Measurements from ENCODE around the gene ZNF559. TPM values are rescaled to one million over a fixed set of nuclear protein-coding genes. Genes with fewer than 3 reads are reported as not detected.
"Not testable (repeated sequence)": the region's sequence is repeated elsewhere in the genome, so short reads cannot be mapped to it uniquely, and the experiment has no call there.

The ZNF559 gene
- total RNA-seq (12.2 TPM), polyA plus RNA-seq (10 to 100 TPM; 22.0 to 37.3 (median 33.7) TPM)

- Mint-ChIP-seq H3K9me3 (peaks cover 0 to 50% (median 20%) of the 10 kb centered on the region in 7 donors), H3K4me1 (peaks cover 11 to 40% (median 22%) of the 10 kb centered on the region in 4 donors), H3K36me3 (peaks cover 26% of the 10 kb centered on the region), H3K4me3 (peak within 1 kb of the TSS; percentile 94 to 99 (median 96)), H3K27ac (peak within 1 kb of the TSS; percentile 90 to 96 (median 91)), H3K27me3 (peaks cover 4% of the 10 kb centered on the region)
- peak within 1 kb of the TSS; percentile 83 for H3K27ac ChIP-seq (ENCODE audit: insufficient read depth, low read length, poor library complexity, severe bottlenecking)
- H3K4me1 ChIP-seq (ENCODE audit: control insufficient read depth, insufficient read depth, low read length, poor library complexity, severe bottlenecking): peaks cover 11% of the 10 kb centered on the region
- DNase-seq (peak; percentile 89 to 96 (median 96)), ATAC-seq (ENCODE audit: low read depth in 2 of 2) (peak; percentile 96)
- H3K36me3 ChIP-seq (ENCODE audit: control insufficient read depth, insufficient read depth, low read length): peaks cover 24% of the 10 kb centered on the region
- H3K9me3 ChIP-seq (ENCODE audit: control insufficient read depth in 2 of 2, low read length in 2 of 2): peaks cover 19 to 45% of the 10 kb centered on the region in 2 experiments
- peak within 1 kb of the TSS; percentile 98 for H3K4me3 ChIP-seq (ENCODE audit: low read depth, low read length)
- H3K27me3 ChIP-seq (ENCODE audit: control insufficient read depth, insufficient read depth, low read length): no peaks in the 10 kb centered on the region
Observed at GRCh38 chr19:9323919-9324583, at the start of gene ZNF559. Gene ZNF559 (plus strand): TSS chr19:9324179. CDS start chr19:9338550, 14,371 bp downstream.

- Mint-ChIP-seq H3K4me3 (peak overlapping the region in 1 of 4 donors; percentile 60), H3K9me3 (peaks cover 2 to 41% (median 14%) of the 10 kb centered on the region in 7 donors)
- H3K36me3 ChIP-seq (ENCODE audit: control insufficient read depth, insufficient read depth, low read length); H3K4me1 ChIP-seq (ENCODE audit: control insufficient read depth, insufficient read depth, low read length, poor library complexity, severe bottlenecking); H3K4me1 Mint-ChIP-seq; H3K27me3 ChIP-seq (ENCODE audit: control insufficient read depth, insufficient read depth, low read length); ATAC-seq (ENCODE audit: low read depth in 2 of 2); H3K36me3 Mint-ChIP-seq; DNase-seq; H3K27ac ChIP-seq (ENCODE audit: insufficient read depth, low read length, poor library complexity, severe bottlenecking); H3K4me3 ChIP-seq (ENCODE audit: low read depth, low read length); H3K27me3 Mint-ChIP-seq; H3K27ac Mint-ChIP-seq: not testable (repeated sequence)
- H3K9me3 ChIP-seq (ENCODE audit: control insufficient read depth in 2 of 2, low read length in 2 of 2): peaks cover 23 to 24% of the 10 kb centered on the region in 2 experiments
Observed at GRCh38 chr19:9283485-9283884, 40.5 kb upstream of the ZNF559 start.

GRCh38 chr19:9289231-9289884 lies 34.6 kb upstream of the ZNF559 start:
- Histone ChIP-seq H3K4me1 (ENCODE audit: control insufficient read depth, insufficient read depth, low read length, poor library complexity, severe bottlenecking) (no peaks in the 10 kb centered on the region), H3K4me3 (ENCODE audit: low read depth, low read length) (no peak overlapping the region), H3K9me3 (ENCODE audit: control insufficient read depth in 2 of 2, low read length in 2 of 2) (peaks cover 68 to 69% of the 10 kb centered on the region in 2 experiments), H3K27ac (ENCODE audit: insufficient read depth, low read length, poor library complexity, severe bottlenecking) (no peak overlapping the region), H3K27me3 (ENCODE audit: control insufficient read depth, insufficient read depth, low read length) (no peaks in the 10 kb centered on the region), H3K36me3 (ENCODE audit: control insufficient read depth, insufficient read depth, low read length) (peaks cover 13% of the 10 kb centered on the region)
- ATAC-seq (ENCODE audit: low read depth in 2 of 2) (no peak), DNase-seq (no peak)
- Mint-ChIP-seq H3K4me3 (no peak overlapping the region), H3K27me3 (no peaks in the 10 kb centered on the region), H3K4me1 (peaks cover 0 to 4% (median 0%) of the 10 kb centered on the region in 4 donors), H3K9me3 (peaks cover 4 to 64% (median 25%) of the 10 kb centered on the region in 7 donors), H3K27ac (no peak overlapping the region), H3K36me3 (peaks cover 24% of the 10 kb centered on the region)

- Mint-ChIP-seq H3K27me3 (no peaks in the 10 kb centered on the region), H3K9me3 (peaks cover 3 to 80% (median 46%) of the 10 kb centered on the region in 7 donors), H3K4me1 (peaks cover 0 to 4% (median 0%) of the 10 kb centered on the region in 4 donors), H3K27ac (no peak overlapping the region), H3K4me3 (no peak overlapping the region), H3K36me3 (peaks cover 60% of the 10 kb centered on the region)
- H3K4me1 ChIP-seq (ENCODE audit: control insufficient read depth, insufficient read depth, low read length, poor library complexity, severe bottlenecking): no peaks in the 10 kb centered on the region
- no peaks in the 10 kb centered on the region for H3K27me3 ChIP-seq (ENCODE audit: control insufficient read depth, insufficient read depth, low read length)
- peaks cover 84 to 96% of the 10 kb centered on the region in 2 experiments for H3K9me3 ChIP-seq (ENCODE audit: control insufficient read depth in 2 of 2, low read length in 2 of 2)
- H3K36me3 ChIP-seq (ENCODE audit: control insufficient read depth, insufficient read depth, low read length): peaks cover 64% of the 10 kb centered on the region
- no peak overlapping the region for H3K4me3 ChIP-seq (ENCODE audit: low read depth, low read length)
- no peak overlapping the region for H3K27ac ChIP-seq (ENCODE audit: insufficient read depth, low read length, poor library complexity, severe bottlenecking)
- DNase-seq (no peak), ATAC-seq (ENCODE audit: low read depth in 2 of 2) (no peak)
Observed at GRCh38 chr19:9295411-9295849, 28.5 kb upstream of the ZNF559 start.

DNA sequence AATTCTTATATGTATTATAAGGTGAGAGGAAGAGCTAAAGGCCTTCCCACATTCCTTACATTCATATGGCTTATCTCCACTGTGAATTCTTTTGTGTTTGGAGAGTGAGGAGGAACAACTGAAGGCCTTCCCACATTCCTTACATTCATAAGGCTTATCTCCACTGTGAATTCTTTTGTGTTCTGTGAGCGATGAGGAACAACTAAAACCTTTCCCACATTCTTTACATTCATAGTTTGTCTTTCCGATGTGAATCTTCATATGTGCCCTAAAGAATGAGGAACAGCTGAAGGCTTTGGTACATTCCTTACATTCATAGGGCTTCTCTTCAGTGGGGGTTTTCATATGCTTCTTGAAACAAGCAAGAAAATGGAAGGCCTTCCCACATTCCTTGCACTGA lies 27.6 kb upstream of the ZNF559 start:
- no peaks in the 10 kb centered on the region for H3K27me3 Mint-ChIP-seq
- ATAC-seq (ENCODE audit: low read depth in 2 of 2) (no peak), DNase-seq (no peak)
- H3K4me3 Mint-ChIP-seq: no peak overlapping the region
- peaks cover 3 to 83% (median 47%) of the 10 kb centered on the region in 7 donors for H3K9me3 Mint-ChIP-seq
- H3K27ac Mint-ChIP-seq: no peak overlapping the region
- H3K36me3 Mint-ChIP-seq: peaks cover 66% of the 10 kb centered on the region
- Histone ChIP-seq H3K4me3 (ENCODE audit: low read depth, low read length) (peak overlapping the region; percentile 28), H3K36me3 (ENCODE audit: control insufficient read depth, insufficient read depth, low read length) (peaks cover 73% of the 10 kb centered on the region), H3K9me3 (ENCODE audit: control insufficient read depth in 2 of 2, low read length in 2 of 2) (peaks cover 86 to 98% of the 10 kb centered on the region in 2 experiments), H3K4me1 (ENCODE audit: control insufficient read depth, insufficient read depth, low read length, poor library complexity, severe bottlenecking) (no peaks in the 10 kb centered on the region), H3K27ac (ENCODE audit: insufficient read depth, low read length, poor library complexity, severe bottlenecking) (no peak overlapping the region), H3K27me3 (ENCODE audit: control insufficient read depth, insufficient read depth, low read length) (no peaks in the 10 kb centered on the region)
- peaks cover 0 to 4% (median 0%) of the 10 kb centered on the region in 4 donors for H3K4me1 Mint-ChIP-seq

DNA sequence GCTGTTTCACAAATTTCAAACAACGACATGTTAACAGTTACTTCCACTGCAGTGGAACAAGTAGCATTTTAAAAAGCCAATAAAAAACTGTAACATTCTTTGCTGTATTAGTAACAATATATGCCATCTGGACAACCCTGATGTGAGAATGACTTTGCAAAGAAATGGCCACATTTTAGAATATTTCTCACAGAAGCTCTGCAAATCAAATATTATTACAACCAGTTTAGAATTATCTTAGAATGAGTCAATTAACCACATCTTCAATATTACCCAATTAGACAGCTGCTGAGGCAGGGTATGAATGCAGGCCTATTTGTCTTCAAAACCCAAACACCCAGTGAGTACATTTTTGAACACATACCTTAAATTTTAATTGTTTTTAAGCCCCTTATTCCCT lies 17.5 kb upstream of the ZNF559 start:
- Mint-ChIP-seq H3K4me1 (peaks cover 9 to 43% (median 14%) of the 10 kb centered on the region in 4 donors), H3K27me3 (no peaks in the 10 kb centered on the region), H3K4me3 (peak overlapping the region in 2 of 4 donors; percentile 23 to 32), H3K9me3 (peaks cover 2 to 41% (median 17%) of the 10 kb centered on the region in 7 donors), H3K36me3 (peaks cover 43% of the 10 kb centered on the region), H3K27ac (no peak overlapping the region)
- Histone ChIP-seq H3K36me3 (ENCODE audit: control insufficient read depth, insufficient read depth, low read length) (peaks cover 43% of the 10 kb centered on the region), H3K4me1 (ENCODE audit: control insufficient read depth, insufficient read depth, low read length, poor library complexity, severe bottlenecking) (peaks cover 29% of the 10 kb centered on the region), H3K4me3 (ENCODE audit: low read depth, low read length) (no peak overlapping the region), H3K27me3 (ENCODE audit: control insufficient read depth, insufficient read depth, low read length) (no peaks in the 10 kb centered on the region), H3K27ac (ENCODE audit: insufficient read depth, low read length, poor library complexity, severe bottlenecking) (no peak overlapping the region), H3K9me3 (ENCODE audit: control insufficient read depth in 2 of 2, low read length in 2 of 2) (peaks cover 33 to 45% of the 10 kb centered on the region in 2 experiments)
- ATAC-seq (ENCODE audit: low read depth in 2 of 2) (no peak), DNase-seq (no peak)

DNA sequence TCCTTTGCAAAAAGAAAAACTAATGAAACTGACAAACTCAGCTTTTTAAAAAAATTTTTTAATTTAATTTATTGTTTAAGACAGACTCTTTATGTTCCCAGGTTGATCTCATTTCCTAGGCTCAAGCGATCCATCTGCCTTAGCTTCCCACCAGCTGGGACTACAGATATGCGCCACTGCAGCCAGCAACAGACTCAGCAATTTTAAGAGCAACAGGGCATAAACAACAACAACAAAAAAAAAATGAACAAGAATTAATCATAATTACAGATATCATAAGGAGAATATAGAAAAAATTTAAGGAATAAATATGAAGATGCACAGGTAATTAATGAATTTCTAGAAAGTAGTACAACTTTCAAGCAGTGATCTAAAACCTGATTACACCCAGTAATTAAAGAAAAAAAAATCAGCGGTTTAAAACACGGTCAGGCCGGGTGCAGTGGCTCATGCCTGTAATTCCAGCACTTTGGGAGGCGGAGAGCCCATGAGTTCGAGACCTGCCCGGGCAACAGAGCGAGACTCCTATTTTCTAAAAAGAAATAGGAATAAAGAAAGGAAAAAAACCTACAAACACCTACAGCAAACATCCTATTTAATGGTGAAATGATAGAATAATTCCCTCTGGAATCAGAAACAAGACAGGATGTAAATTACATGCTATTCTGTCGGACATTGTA lies 15.7 kb upstream of the ZNF559 start:
- no peak for ATAC-seq (ENCODE audit: low read depth in 2 of 2)
- peaks cover 9 to 43% (median 14%) of the 10 kb centered on the region in 4 donors for H3K4me1 Mint-ChIP-seq
- no peak overlapping the region for H3K27ac ChIP-seq (ENCODE audit: insufficient read depth, low read length, poor library complexity, severe bottlenecking)
- peak overlapping the region; percentile 91 to 99 (median 94) for H3K4me3 Mint-ChIP-seq
- peak overlapping the region; percentile 84 to 100 (median 97) for H3K27ac Mint-ChIP-seq
- H3K4me3 ChIP-seq (ENCODE audit: low read depth, low read length): peak overlapping the region; percentile 76
- H3K4me1 ChIP-seq (ENCODE audit: control insufficient read depth, insufficient read depth, low read length, poor library complexity, severe bottlenecking): peaks cover 29% of the 10 kb centered on the region
- H3K9me3 ChIP-seq (ENCODE audit: control insufficient read depth in 2 of 2, low read length in 2 of 2): peaks cover 19 to 29% of the 10 kb centered on the region in 2 experiments
- no peaks in the 10 kb centered on the region for H3K27me3 ChIP-seq (ENCODE audit: control insufficient read depth, insufficient read depth, low read length)
- peaks cover 27% of the 10 kb centered on the region for H3K36me3 Mint-ChIP-seq
- peaks cover 25% of the 10 kb centered on the region for H3K36me3 ChIP-seq (ENCODE audit: control insufficient read depth, insufficient read depth, low read length)
- DNase-seq: no peak
- peaks cover 0 to 26% (median 11%) of the 10 kb centered on the region in 7 donors for H3K9me3 Mint-ChIP-seq
- no peaks in the 10 kb centered on the region for H3K27me3 Mint-ChIP-seq
